Upper lobe of left lung (tissue), 4 donors: Measurements from ENCODE around the gene WDR47.
"Not testable (repeated sequence)": the region's sequence is repeated elsewhere in the genome, so short reads cannot be mapped to it uniquely, and the experiment has no call there.

ENCODE experiments used
- CTCF ChIP-seq, 6 experiments: fragments of 450-650 bp in 4 of 6; fragments of 200-600 bp in 2 of 6; sonication (generic) in 2 of 6; IDR thresholded peaks; one replicate each; pipeline ENCODE4 v1.5.1; 2016 to 2019; ENCODE audit warnings: antibody characterized with exemption in 6 of 6
- POLR2AphosphoS5 ChIP-seq, 2 donors: sonication (generic); formaldehyde crosslinking; IDR thresholded peaks; one replicate each; pipeline ENCODE4 v1.5.1; 2017; ENCODE audit warnings: antibody characterized with exemption in 2 of 2

- not testable (repeated sequence) for TF ChIP-seq CTCF, POLR2AphosphoS5 (IDR thresholded peaks at IDR 0.05)
These were observed 10.2 kb upstream of the WDR47 start for GRCh38 chr1:109052145-109052544.
